ENCODE measurements around the gene FTSJ3.

Gene FTSJ3

DNA sequence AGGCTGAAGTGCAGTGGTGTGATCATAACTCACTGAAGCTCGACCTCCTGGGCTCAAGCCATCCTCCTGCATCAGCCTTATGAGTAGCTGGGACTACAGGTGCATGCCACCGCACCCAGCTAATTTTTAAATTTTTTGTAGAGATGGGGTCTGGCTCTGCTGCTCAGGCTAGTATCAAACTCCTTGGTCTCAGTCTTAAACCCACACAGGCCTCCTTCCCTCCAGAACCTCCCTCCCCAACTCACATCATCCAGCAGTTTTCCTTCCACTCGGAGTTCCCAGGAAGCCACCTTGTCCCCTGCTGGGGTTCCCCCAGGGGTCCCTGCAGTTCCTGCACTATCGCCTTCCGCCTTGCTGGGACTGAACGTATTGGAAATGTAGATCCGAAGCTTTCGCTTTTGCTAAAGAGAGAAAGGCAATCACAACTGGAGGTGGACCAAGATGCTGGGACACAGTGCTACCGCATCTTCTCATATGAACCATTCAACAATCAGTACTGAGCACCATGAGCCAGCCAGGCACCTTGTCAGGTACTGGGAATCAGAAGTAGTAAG is 7.8 kb upstream of the FTSJ3 start:
- no peak overlapping the region for H3K27ac ChIP-seq (ENCODE audit: low read depth, low read length)
- TF ChIP-seq EZH2phosphoT487 (conservative IDR thresholded peaks at IDR 0.05; ENCODE audit: low read length) (no peak), CTCF (IDR thresholded peaks at IDR 0.05; ENCODE audit: insufficient read depth, low read length, poor library complexity, severe bottlenecking) (peak; percentile 2)
- no peak overlapping the region for H3K9ac ChIP-seq (ENCODE audit: low read length)
- H3F3A ChIP-seq (ENCODE audit: insufficient read depth) = 0 out of 2 replicates have a peak, but pooled peaks cover 4% of the 10 kb centered on the region
- H3K4me2 ChIP-seq (ENCODE audit: low read depth, low read length, poor library complexity, severe bottlenecking) = no peak overlapping the region
- H3K9me3 ChIP-seq (ENCODE audit: insufficient read depth, low read length) = no peaks in the 10 kb centered on the region
- no peak overlapping the region for H2AFZ ChIP-seq (ENCODE audit: low read depth, low read length, severe bottlenecking)
- H4K20me1 ChIP-seq (ENCODE audit: low read depth, low read length) = no peaks in the 10 kb centered on the region; the same call in 1 of the 2 replicates
- no peaks in the 10 kb centered on the region for H3K27me3 ChIP-seq (ENCODE audit: low read length)
- no peaks in the 10 kb centered on the region for H3K9me2 ChIP-seq (replicated peaks; ENCODE audit: insufficient read depth, low read length)
- no peaks in the 10 kb centered on the region for H3K36me3 ChIP-seq (ENCODE audit: low read length)
- H3K79me2 ChIP-seq (ENCODE audit: insufficient read depth, low read length) = peaks cover 37% of the 10 kb centered on the region
- no peak overlapping the region for H3K4me3 ChIP-seq (ENCODE audit: insufficient read depth, low read length, poor library complexity, severe bottlenecking)

DNA sequence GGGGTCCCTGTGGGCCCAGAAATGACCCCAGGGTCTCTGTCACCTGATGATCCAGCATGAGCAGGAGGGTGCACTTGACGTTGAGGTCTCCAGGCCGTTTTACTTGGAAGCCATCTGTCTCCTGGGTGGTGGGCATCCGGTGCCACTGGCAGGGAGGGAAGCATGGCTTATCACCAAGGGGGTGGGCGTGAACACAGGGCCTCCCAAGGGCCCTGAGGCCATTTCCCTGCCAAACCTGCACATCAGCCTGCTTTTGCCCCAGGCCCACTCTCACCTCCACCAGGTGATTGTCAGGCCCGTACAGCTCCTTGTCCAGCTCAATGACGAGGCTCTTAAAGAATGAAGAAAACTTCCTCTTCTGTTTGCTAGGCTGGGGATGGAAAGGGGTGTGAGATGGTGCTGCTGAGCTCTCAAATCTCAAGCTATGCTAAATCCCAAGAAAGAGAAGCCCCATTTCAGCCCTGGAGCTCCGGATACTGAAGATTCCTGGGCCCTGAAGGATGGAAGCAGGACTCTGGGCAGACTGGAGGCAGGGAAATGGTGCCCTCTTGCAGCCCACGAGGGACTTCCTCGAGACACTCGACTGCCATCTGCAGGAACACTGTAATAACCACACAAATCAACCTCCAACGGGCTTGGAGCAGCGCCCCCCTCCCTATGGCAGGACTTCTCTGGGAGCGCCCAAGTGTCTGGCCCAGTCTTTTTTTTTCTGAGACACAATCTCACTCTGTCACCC is 7.1 kb upstream of the FTSJ3 start:
- Histone ChIP-seq H3K36me3 (ENCODE audit: low read length) (0 out of 2 replicates have a peak, but pooled peaks cover 2% of the 10 kb centered on the region), H3K27me3 (ENCODE audit: low read length) (no peaks in the 10 kb centered on the region), H3K4me2 (ENCODE audit: low read depth, low read length, poor library complexity, severe bottlenecking) (no peak overlapping the region), H3K9ac (ENCODE audit: low read length) (no peak overlapping the region), H3K9me2 (replicated peaks; ENCODE audit: insufficient read depth, low read length) (no peaks in the 10 kb centered on the region), H3K4me3 (ENCODE audit: insufficient read depth, low read length, poor library complexity, severe bottlenecking) (no peak overlapping the region), H3F3A (ENCODE audit: insufficient read depth) (0 out of 2 replicates have a peak, but pooled peaks cover 4% of the 10 kb centered on the region), H4K20me1 (ENCODE audit: low read depth, low read length) (no peaks in the 10 kb centered on the region; the same call in 1 of the 2 replicates), H3K9me3 (ENCODE audit: insufficient read depth, low read length) (no peaks in the 10 kb centered on the region), H2AFZ (ENCODE audit: low read depth, low read length, severe bottlenecking) (no peak overlapping the region), H3K79me2 (ENCODE audit: insufficient read depth, low read length) (peaks cover 36% of the 10 kb centered on the region), H3K27ac (ENCODE audit: low read depth, low read length) (peak overlapping the region; percentile 28; the same call in 1 of the 2 replicates)
- no peak for TF ChIP-seq EZH2phosphoT487 (conservative IDR thresholded peaks at IDR 0.05; ENCODE audit: low read length)
- peak; percentile 64 for TF ChIP-seq CTCF (IDR thresholded peaks at IDR 0.05; ENCODE audit: insufficient read depth, low read length, poor library complexity, severe bottlenecking)

- Histone ChIP-seq H3F3A (ENCODE audit: insufficient read depth) (0 out of 2 replicates have a peak, but pooled peaks cover 4% of the 10 kb centered on the region), H3K27ac (ENCODE audit: low read depth, low read length) (no peak overlapping the region), H2AFZ (ENCODE audit: low read depth, low read length, severe bottlenecking) (no peak overlapping the region), H3K9me3 (ENCODE audit: insufficient read depth, low read length) (no peaks in the 10 kb centered on the region), H3K79me2 (ENCODE audit: insufficient read depth, low read length) (peaks cover 36% of the 10 kb centered on the region), H3K4me2 (ENCODE audit: low read depth, low read length, poor library complexity, severe bottlenecking) (no peak overlapping the region), H3K27me3 (ENCODE audit: low read length) (no peaks in the 10 kb centered on the region), H3K9ac (ENCODE audit: low read length) (no peak overlapping the region), H3K9me2 (replicated peaks; ENCODE audit: insufficient read depth, low read length) (no peaks in the 10 kb centered on the region), H3K4me3 (ENCODE audit: insufficient read depth, low read length, poor library complexity, severe bottlenecking) (no peak overlapping the region), H4K20me1 (ENCODE audit: low read depth, low read length) (no peaks in the 10 kb centered on the region; the same call in 1 of the 2 replicates), H3K36me3 (ENCODE audit: low read length) (0 out of 2 replicates have a peak, but pooled peaks cover 3% of the 10 kb centered on the region)
- TF ChIP-seq CTCF (IDR thresholded peaks at IDR 0.05; ENCODE audit: insufficient read depth, low read length, poor library complexity, severe bottlenecking) (no peak), EZH2phosphoT487 (conservative IDR thresholded peaks at IDR 0.05; ENCODE audit: low read length) (no peak)
These were observed 6.4 kb upstream of the FTSJ3 start for GRCh38 chr17:63833741-63834373.
